ENCODE measurements around the gene CRYBA1.

DNA sequence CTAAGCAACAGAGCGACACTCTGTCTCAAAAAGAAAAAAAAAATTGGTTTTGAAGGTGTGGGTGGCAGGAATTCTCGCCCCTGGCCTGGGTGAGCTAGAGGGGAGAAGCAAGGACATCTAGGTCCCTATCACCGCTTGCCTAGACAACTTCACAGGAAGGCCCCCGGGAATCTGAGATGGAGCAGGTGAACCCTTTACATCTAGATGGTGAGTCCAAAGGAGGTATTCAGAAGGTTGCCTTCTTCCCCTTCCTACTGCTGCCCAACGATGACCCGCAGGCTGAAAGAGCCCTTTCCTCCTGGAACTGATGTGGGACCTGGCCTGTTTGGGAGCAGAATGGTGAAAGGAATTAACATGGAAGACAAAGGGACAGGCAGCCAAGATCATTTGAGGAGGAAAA is 1.3 kb upstream of the CRYBA1 start:
- TF ChIP-seq, protein P1, sequence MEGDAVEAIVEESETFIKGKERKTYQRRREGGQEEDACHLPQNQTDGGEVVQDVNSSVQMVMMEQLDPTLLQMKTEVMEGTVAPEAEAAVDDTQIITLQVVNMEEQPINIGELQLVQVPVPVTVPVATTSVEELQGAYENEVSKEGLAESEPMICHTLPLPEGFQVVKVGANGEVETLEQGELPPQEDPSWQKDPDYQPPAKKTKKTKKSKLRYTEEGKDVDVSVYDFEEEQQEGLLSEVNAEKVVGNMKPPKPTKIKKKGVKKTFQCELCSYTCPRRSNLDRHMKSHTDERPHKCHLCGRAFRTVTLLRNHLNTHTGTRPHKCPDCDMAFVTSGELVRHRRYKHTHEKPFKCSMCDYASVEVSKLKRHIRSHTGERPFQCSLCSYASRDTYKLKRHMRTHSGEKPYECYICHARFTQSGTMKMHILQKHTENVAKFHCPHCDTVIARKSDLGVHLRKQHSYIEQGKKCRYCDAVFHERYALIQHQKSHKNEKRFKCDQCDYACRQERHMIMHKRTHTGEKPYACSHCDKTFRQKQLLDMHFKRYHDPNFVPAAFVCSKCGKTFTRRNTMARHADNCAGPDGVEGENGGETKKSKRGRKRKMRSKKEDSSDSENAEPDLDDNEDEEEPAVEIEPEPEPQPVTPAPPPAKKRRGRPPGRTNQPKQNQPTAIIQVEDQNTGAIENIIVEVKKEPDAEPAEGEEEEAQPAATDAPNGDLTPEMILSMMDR (conservative IDR thresholded peaks at IDR 0.05; ENCODE audit: low read depth, low read length): no peak
- no peak for TF ChIP-seq EZH2 (IDR thresholded peaks at IDR 0.05; ENCODE audit: borderline replicate concordance, low read depth, low read length, poor library complexity, severe bottlenecking)

Measured in A673 (cell line).